A673 (cell line): ENCODE measurements around the gene BRD2.

Source experiments
- EZH2 ChIP-seq: fragments of 200-600 bp; sonication (generic); IDR thresholded peaks from 2 replicates; pipeline ENCODE4 v1.6.1; 2017; ENCODE audit warnings: borderline replicate concordance, low read depth, mild to moderate bottlenecking, mixed read lengths, antibody characterized with exemption, low read length; ENCODE audit not compliant: poor library complexity, severe bottlenecking
- TF ChIP-seq, protein P1 (sequence below): fragments of 300-800, 200-600 bp; sonication (generic); conservative IDR thresholded peaks from 2 replicates; pipeline ENCODE4 v1.5.1; 2017; ENCODE audit warnings: low read depth, mild to moderate bottlenecking, antibody characterized with exemption, low read length, moderate library complexity, mixed read lengths

DNA sequence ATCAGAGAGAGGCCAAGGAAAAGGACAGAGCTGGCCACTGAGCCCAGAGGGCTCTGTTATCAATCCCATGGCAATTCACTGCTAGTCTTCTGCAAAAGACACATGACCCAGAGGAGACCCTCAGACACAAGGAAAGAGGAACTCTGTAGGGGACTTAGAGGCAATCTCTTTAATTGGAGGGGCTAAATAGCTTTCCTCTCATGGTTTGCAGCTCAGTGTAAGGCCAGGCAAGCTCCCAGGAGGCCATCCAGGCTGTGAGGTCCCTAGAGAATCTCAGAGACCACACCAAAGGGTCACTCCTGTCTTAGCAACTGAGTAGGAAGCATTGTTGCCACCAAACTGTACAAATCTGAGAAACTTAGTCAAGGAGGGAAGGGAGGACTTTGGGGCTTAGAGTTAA is 51.0 kb downstream of the BRD2 start:
- TF ChIP-seq, protein P1, sequence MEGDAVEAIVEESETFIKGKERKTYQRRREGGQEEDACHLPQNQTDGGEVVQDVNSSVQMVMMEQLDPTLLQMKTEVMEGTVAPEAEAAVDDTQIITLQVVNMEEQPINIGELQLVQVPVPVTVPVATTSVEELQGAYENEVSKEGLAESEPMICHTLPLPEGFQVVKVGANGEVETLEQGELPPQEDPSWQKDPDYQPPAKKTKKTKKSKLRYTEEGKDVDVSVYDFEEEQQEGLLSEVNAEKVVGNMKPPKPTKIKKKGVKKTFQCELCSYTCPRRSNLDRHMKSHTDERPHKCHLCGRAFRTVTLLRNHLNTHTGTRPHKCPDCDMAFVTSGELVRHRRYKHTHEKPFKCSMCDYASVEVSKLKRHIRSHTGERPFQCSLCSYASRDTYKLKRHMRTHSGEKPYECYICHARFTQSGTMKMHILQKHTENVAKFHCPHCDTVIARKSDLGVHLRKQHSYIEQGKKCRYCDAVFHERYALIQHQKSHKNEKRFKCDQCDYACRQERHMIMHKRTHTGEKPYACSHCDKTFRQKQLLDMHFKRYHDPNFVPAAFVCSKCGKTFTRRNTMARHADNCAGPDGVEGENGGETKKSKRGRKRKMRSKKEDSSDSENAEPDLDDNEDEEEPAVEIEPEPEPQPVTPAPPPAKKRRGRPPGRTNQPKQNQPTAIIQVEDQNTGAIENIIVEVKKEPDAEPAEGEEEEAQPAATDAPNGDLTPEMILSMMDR: no peak
- no peak for TF ChIP-seq EZH2
